GM19372 (cell line): Measurements from ENCODE around the gene TESMIN.

Experiments
- ATAC-seq: cut with Tn5 transposase; IDR thresholded peaks from one replicate; pipeline ENCODE4 v1.9.1; 2021; ENCODE audit warnings: mild to moderate bottlenecking, low read depth, moderate library complexity; ENCODE audit not compliant: unreplicated experiment

TESMIN gene

DNA sequence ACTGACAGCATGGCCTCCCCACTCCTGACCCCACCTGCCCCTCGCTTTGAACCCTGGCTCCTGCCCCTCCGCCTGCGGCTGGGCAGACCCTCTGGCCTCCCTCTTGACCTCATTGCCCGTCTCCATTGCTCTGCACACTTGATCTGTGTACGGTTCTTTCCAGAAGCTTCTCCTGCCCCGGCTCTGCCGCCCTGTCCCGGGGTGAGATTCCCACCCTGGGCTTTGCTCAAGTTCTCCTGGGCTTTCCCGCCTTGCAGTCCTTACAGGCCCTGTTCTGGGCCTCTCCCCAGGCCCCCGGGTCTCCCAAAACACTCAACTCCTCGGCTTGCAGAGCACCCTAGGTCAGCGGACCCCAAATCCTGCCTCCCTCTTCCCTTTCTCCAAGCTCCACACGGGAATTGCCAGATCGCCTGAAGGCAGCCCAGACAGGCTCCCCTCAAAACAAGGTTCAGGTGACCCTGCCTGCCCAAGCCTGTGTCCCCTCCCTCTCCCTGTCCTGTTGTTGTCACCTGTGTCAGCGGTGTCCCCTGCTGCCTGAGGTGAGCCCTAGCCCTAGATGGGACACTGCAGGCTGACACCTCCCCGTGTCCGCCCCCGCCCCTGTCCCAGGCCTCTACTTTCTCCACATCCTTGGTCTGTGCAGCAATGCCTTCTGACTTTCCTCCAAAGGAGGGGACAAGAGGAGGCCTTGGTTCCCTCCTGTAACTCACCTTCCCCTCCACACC, 65.5 kb downstream of the TESMIN start:
- no peak for ATAC-seq

DNA sequence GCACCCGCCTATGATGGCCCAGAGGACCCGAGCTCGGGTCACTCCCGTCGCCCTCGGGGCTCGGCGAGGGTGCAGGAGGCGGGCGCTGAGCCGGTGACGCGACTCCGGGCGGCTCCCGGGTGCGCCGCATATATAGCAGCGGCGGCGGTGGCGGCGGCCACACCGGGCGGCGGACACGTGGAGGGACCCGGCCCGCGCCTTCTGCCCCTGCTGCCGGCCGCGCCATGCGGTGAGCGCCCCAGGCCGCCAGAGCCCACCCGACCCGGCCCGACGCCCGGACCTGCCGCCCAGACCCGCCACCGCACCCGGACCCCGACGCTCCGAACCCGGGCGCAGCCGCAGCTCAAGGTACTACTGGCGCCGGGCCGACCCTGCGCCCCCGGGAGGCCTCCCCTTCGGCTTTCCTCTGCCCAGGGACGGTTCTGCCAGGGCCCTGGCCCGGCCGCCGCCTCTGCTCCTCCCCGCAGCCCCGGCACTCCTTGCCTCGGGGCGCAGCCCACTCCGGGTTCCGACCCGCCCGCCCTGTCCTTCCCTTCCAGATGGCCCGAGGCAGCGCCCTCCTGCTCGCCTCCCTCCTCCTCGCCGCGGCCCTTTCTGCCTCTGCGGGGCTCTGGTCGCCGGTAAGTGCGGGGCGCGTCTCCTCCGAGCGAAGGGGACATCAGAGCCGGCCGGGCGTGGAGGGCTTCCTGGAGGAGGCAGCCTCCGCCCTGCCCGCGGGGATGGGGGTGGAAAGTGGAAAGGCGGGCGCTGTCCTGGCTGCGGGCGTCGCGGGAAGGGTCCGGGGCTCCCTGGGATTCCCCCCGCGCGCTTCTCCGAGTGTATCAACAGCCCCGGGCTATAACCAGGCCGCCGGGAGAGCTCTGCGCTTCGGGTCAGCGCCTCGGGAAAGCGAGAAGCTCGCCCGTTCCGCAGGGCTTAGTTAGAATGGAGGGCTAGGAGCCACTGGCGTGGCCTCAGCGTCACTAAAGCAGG, 66.6 kb downstream of the TESMIN start, which contains the start of gene GAL:
Gene GAL, plus strand, starts transcription at position 160 of the 972 bp plus-strand sequence. Its CDS starts 380 bp downstream, at position 540.
- ATAC-seq, result no peak

DNA sequence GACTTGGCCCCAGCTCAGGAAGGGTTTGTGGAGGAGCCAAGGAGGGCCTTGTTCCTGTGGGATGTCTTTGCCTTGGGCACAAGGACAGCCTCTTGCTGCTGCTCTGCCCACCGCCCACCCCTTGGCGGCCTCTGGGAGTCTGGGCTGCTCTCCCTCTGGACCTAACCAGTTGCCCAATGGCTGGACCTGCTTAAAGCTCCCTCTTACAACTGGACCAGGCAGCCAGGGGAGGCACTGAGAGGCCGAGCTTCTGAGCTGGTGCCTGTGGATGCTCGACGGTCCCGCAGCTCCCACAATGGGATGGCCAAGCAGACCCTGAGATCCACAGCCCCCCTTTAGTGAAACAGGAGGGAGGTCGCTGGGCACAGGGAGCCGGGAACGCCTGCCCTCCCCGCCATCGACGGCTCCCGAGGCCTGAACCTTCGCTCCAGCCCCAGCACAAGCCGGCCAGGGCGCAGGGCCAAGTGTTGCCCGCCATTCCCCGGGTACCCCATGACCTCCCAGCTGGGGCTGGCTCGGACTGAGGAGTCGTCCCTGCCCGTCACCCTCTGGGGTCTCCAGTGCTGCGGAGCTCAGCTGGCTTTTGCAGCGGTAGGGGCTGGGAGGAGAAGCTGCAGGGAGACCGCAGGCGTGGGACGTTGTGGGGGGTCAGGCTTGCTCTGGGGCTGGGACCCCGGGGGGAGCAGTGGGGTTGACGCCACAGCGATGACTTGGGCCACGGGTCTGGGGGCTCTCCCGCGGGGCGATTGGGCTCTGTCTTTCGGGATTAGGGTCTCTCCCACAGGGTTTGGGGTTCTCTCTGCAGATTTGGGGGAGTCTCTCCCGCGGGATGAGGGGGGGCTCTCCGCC, 67.6 kb downstream of the TESMIN start:
- no peak for ATAC-seq

DNA sequence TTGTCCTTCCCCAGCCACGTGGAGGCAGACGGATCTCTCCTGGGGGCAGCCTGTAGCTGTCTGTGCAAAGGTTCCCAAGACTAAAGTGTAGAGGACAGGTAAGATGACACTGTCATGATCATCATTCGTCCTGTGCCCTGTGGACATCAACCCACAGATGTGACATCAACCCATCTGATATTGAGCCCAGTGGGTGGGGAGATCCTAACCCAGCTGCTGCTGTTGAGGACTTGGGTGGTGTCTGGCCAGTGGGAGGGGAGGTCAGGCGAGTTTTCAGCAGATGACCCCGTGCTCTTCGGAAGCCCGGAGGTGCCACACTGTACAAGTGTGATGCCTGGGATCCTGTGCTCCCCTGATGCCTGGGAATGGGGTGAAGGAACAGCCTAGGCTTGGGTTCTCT, 68.2 kb downstream of the TESMIN start:
- ATAC-seq, result no peak

DNA sequence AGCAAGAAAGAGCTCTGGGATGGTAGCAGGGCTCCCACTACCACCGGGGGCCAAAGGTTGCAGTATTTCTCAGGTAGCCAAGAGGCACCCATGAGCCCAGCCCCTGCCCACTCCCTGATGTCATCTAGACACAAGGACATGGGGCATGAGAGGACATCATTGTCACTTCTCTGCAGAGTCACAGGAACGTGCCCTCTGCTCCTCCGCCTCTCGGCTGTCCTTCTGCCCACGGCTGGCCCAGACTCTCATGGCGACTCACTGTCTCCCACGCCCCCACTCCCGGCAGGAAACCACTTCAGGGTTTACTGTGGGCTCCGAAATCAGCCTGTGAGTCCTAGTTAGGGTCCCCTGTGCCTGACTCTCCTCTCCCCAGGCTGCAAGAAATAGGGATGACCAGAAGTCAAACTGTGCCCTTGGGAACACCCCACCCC, 68.8 kb downstream of the TESMIN start:
- no peak for ATAC-seq

DNA sequence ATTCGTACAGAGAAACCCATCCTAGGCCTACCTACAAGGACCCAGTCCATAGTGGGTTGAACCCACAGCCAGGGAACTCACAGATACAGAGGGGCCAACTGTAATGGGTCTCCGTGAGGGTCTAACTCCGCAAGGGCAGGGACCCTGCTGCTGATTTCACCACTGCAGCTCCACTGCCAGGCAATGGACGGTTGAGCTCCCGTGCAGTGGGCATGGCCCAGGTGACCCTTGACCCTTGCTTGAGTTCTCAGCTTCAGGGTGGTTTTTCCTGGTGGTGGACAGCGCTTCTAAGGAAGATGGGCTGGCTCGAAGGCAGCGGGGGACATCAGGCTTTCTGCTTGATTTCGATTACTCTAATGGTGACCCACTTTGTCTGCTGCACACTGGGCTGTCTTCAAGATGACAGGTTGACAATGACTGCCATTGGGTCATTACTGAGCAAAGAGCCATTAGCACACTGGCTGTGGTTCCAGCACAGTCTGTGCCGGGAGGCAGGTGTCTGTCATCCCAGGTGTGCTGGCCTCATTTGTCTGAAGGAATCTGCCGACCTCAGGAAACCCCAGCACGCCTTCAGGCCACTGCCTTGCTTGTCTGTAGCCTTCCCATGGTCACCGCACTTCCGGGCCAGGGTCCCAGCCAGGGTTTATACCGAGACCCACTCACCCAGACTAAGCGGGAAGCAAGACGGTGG, 70.6 kb downstream of the TESMIN start:
- no peak for ATAC-seq

DNA sequence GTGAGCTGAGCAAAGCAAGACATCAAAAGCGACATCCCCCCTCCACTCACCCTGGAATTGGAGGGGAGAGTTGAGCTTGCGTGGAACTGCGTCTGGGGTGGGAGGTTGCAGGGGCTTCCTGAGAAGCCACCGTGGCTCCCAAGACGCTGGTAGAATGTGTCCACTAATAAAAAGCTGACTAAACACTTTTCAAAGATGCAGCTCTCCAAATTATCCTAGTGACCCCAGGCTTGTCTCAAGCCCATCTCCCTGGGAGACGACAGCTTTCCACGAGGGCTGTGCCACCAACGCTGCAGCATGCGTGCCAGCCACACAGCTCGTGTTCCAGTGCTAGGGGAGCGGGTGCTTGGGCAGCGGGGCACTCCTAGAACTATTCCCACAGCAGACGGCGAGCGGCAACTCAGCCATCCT, 73.3 kb downstream of the TESMIN start:
- ATAC-seq, result no peak

DNA sequence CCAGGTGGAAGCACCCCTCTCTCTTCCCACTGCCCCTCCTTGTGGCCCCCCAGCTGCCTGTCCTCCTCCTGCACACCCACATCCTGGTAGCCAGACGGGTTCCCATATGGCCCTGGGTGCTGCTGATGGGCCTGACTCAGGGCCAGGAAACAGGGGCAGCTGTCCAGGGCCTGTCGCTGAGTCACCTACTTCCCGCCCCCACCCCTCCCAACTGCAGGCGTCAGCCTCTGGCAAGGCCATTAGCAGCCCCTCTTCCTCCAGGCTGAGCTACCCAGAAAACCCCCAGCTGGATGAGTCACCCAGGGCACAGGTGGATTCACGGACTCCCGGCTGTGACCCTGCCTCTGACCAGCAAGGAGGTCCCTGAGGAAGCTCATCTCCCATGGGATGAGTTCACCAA, 73.9 kb downstream of the TESMIN start:
- ATAC-seq, result no peak

DNA sequence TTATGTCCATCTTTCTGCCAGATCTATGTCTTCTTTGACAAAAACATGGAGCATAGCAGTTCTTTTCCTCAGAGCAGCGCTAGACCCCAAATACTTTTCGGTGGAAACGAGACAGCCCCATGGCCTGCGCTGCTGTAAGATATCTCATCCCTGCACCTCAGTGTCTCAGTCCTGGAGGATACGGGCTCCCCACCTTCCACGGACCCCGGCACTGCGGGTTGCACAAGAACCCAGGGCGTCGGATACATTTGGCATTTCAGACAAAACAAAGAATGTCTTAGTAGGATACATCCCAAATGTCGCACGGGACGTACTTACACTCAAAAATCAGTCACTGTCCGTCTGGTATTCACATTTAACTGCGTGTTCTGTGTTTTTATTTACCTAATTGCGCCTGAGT, 76.9 kb downstream of the TESMIN start:
- no peak for ATAC-seq

DNA sequence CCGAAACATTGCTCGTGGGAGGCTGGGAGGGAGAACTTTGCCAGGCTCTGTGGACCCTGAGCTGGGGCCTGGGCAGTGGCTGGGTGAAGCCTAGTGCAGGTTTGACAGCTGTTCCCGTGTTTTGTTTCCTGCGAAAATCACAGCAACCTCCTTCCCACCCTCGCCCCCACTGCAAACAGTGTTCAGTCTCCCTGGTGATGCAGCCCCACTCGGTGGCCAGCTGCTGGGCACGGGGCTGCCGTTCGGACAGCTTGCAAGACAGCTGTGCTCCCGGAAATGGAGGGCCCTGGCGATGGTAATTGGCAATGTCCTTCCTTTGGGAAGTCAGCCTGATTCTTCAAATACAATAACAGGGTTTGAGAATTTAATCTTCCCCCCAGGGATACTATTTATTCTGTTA, 77.3 kb downstream of the TESMIN start:
- ATAC-seq, result no peak

DNA sequence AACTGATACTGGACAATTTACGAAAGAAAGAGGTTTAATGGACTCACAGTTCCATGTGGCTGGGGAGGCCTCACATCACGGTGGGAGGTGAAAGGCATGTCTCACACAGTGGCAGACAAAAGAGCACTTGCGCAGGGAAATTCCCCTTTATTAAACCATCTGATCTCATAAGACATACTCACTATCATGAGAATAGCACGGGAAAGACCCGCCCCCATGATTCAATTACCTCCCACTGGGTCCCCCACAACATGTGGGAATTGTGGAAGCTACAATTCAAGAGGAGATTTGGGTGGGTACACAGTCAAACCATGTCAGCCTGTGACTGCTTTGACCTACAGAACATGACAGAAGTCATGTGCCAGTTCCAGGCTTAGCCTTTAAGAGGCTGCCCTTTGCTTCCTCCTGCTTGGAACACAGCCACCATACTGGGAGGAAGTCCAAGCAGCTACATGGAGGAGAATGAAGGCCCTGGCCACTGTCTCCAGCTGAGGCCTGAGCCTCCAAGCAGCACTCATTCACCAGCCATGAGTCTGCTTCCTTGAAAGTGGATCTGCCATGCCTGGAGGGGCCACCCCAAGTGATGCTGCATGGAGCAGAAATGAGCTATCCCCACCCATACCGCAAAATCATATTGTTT, 77.9 kb downstream of the TESMIN start:
- ATAC-seq, result no peak

DNA sequence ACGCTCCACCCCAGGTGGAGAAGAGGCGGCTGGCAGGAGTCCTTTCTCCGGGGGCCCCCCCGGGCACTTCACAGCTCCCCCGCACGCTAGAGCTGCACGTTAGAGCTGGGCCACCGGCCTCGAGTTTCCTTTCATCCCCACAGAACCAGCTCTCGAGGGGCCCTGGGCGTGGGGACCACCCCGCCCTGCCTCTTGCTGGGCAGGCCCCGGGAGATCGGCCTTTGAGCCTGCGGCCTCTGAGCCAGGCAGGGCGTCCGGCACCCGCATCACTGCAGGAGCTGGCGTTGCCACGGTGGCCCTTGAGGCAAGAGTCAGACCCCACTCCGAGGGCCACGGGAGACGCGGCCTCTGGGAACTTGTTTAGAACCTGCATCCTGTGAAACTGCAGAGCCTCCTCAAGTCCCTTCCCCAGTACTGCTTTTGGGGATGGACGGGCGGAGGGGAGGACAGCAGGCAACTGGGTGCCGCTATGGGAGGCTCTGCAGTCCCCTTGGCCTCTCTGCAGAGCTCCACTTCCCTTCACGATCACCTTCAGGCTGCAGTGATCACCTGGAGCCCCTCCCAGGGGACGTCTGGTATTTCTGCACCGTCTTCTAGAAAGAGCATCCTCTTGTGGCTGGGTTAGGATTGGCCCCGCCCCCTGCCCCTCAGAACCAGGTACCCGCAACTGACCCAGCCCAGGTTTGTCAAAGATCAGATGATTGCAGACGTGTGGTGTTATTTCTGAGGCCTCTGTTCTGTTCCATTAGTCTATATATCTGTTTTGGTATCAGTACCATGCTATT, 80.9 kb downstream of the TESMIN start:
- no peak for ATAC-seq

DNA sequence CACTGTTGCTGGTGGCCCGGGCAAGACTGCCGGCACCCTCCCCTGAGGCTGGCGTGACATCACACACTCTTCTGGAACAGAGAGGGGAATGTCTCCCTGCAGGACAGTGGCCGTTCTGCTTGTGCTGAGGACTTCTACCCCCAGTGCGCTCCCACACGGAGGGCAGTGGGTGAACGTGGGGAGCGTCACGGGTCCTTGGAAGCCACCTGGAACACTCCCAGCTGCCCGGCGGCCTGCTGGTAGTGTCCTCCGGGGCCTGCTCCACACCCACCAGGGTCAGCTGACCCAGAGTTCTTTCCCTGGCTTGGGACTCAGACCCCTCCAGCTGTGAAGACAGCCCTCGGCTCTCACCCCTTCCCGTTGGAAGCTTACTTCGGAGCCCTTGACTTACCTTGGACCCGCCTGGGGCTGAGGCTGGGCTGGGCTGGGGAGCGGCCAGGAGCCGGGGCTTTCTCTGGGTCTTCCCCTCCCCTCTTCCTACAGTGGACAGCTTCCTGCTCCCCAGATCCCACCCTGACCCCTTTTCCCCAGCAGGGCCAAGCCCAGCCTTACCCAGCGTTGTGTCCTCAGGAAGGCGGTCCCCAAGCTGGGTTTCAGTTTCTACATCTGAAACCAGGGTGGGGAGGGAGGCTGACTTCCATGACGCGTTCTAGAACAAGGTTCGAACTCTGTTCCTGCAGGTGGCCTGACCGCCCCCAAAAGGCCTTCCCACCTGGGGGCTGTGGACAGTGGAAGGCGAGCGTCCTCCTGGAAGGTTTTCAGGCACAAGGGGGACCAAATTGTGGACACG, 81.8 kb downstream of the TESMIN start:
- no peak for ATAC-seq

DNA sequence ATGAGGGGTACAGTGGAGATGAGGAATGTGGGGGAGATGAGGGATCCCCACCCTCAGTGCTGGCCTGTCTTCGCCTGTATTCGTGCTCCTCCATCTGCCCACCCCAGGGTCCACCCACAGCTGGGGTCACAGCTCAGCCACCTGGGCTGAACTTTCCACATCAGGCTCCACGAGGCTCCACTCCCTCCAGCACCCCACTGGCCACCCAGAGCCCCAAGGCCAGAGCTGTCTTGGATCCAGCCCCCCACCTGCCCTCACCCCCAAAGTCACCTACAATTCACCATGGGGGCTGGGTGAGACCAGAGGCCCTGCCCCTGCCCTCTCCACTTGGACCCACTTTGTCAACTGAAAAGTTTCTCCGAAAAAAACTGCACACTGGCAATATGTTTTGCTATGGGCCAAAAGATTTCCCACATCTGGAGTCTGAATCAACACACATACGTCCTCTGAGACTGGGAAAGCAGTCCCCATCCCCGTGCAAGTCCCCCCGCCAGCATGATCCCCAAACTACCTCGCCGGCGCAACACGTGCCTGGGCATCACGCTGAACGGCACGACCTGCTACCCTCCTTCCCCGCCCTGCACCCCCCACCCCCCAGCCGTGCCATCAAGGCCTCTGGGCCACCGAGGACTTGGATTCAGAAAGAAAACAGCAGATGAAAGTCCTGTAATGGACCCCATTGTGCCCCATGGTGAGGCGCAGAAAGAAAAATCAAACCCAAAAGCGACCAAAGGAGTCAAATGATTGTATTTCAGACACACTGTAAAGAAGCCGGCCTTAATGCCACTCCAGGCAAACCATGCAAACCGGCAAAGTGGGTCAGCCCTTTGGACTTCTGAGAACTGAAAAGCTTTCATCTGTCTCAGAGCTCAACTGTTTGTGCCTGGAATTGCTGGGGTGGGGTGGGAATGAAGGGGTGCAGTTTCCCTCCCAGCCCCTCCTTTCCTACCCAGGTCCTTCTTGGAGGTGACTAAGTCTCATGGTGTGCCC, 83.5 kb downstream of the TESMIN start:
- no peak for ATAC-seq

DNA sequence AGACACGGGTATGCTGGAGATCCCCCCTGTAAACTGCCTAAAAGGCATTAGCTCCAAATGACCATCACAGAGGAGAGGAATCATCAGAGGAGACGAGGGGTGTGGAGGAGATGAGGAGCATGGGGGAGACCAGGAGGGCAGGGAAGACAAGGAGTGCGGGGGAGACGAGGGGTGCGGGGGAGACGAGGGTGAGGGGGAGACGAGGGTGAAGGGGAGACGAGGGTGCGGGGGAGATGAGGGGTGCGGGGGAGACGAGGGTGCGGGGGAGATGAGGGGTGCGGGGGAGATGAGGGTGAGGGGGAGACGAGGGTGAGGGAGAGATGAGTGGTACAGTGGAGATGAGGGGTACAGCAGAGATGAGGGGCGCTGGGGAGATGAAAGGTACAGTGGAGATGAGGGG, 84.5 kb downstream of the TESMIN start:
- no peak for ATAC-seq

DNA sequence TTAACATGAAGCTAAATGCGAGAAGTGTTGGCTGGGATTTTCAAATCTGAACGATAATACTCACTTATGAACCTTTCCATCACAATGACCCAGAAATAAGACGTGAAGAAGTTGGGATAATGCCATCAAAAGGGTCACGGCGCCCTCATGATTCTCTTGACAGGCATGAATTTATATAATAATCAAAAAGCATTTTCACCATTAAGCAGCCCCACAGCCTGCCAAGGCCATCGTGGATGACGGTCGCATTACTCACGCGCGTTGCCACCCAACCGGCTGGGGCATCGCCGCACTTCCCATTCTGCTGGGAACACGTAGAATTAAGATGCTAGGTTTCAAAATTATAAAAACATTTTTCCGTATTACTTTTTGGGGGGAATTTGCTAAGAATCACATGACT, 85.9 kb downstream of the TESMIN start:
- no peak for ATAC-seq

DNA sequence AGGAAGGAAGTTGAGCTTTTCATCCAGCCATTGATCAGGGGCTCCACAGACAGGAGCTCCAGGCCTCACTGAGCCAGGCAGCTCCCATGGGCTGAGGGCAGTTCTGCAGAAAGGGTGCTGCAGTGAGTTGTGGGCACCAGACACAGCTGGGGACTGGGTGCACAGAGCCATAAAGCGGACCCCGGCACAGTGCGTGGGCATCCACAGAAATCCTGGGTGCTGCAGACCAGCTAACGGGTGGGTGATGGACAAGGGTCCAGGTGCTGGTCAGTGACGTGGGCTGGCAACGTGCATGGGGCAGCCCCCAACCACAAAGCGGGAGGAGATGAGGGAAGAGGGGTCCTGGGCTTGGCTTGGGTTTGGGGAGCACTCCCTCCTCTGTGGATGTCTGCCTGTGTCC, 86.4 kb downstream of the TESMIN start:
- ATAC-seq, result no peak
